HepG2 (cell line): ENCODE results near the gene MCEE. TPM values are rescaled to one million over a fixed set of nuclear protein-coding genes. Genes with fewer than 3 reads are reported as not detected.
A peak's percentile ranks its signal among the peaks of the same experiment; 100 is the strongest.

Source experiments
- ATAC-seq: fragments of 200-7000 bp; cut with Tn5 transposase; 3 replicates; pipeline ENCODE4 v1.9.1; 2020; ENCODE audit warnings: mild to moderate bottlenecking, moderate library complexity
- BruUV-seq: library from RNA; stranded (reverse); fragments of 400-500 nt; replicated peaks from 2 replicates; lab custom pipeline; 2021; lab: Mats Ljungman, UMichigan
- CTCF ChIA-PET: fragments of 300-600 bp; formaldehyde crosslinking; extraction: SDS; loops from one replicate; lab custom pipeline; 2021; ENCODE audit warnings: low total read pairs, inconsistent platforms, low intra/inter-chr PET ratio; lab: Yijun Ruan, JAX
- POLR2A ChIA-PET: fragments of 350-600 bp; sonication (Branson Sonifier 250); formaldehyde crosslinking; loops from one replicate; lab custom pipeline; 2020; ENCODE audit warnings: antibody characterized with exemption, inconsistent platforms; lab: Yijun Ruan, JAX
- DNase-seq: peaks from one replicate; pipeline ENCODE4 v3.0.0-alpha.2; 2015; ENCODE audit warnings: low spot score
- FAIRE-seq: peaks from 3 replicates; lab custom pipeline; 2011; peaks lifted over from hg19 to GRCh38; lab: Jason Lieb, UNC
- H2AFZ ChIP-seq: one replicate; pipeline ENCODE4 v1.6.1; 2011; ENCODE audit warnings: low read length, inconsistent platforms
- H3K27ac ChIP-seq: fragments of 300-600 bp; 3 replicates; pipeline ENCODE4 v1.8.0; 2011; ENCODE audit warnings: mixed run types, mild to moderate bottlenecking, mixed read lengths, low read length, inconsistent platforms; ENCODE audit not compliant: insufficient read depth; ENCODE audit errors: extremely low read length
- H3K27me3 ChIP-seq, 2 experiments: fragments of 200-600 bp in 1 of 2; 2 replicates in 1 of 2; 3 replicates in 1 of 2; pipeline versions ENCODE4 v1.6.0 to v1.8.0; 2011; ENCODE audit warnings: low read length in 2 of 2, mild to moderate bottlenecking in 2 of 2, moderate library complexity in 2 of 2, inconsistent platforms in 1 of 2; ENCODE audit not compliant: insufficient read depth in 2 of 2, control insufficient read depth in 1 of 2
- H3K36me3 ChIP-seq, 2 experiments: fragments of 200-600 bp in 1 of 2; replicated peaks in 1 of 2; 2 replicates in 1 of 2; 3 replicates in 1 of 2; pipeline versions ENCODE4 v1.5.1 to v1.8.0; 2011; ENCODE audit warnings: low read length in 2 of 2, inconsistent platforms in 1 of 2; ENCODE audit not compliant: insufficient read depth in 2 of 2, control insufficient read depth in 1 of 2
- H3K4me1 ChIP-seq: 2 replicates; pipeline ENCODE4 v1.5.1; 2012; ENCODE audit warnings: low read length, inconsistent platforms; ENCODE audit not compliant: insufficient read depth
- H3K4me2 ChIP-seq: 2 replicates; pipeline ENCODE4 v1.6.0; 2011; ENCODE audit warnings: low read depth, low read length, inconsistent platforms
- H3K4me3 ChIP-seq, 3 experiments: fragments of 200-600 bp in 1 of 3; sonication (generic), shearing (Covaris generic) in 1 of 3; replicated peaks in 1 of 3; 2 replicates each; pipeline ENCODE4 v1.5.1; 2011 to 2016; ENCODE audit warnings: low read length in 3 of 3, inconsistent platforms in 2 of 3, low read depth in 2 of 3, mild to moderate bottlenecking in 2 of 3, control low read depth in 1 of 3, mixed read lengths in 1 of 3; ENCODE audit not compliant: insufficient read depth in 1 of 3
- H3K79me2 ChIP-seq: one replicate; pipeline ENCODE4 v1.6.1; 2011; ENCODE audit warnings: low read length, inconsistent platforms; ENCODE audit not compliant: insufficient read depth
- H3K9ac ChIP-seq: 2 replicates; pipeline ENCODE4 v1.6.0; 2011; ENCODE audit warnings: mild to moderate bottlenecking, low read depth, low read length, inconsistent platforms; ENCODE audit not compliant: insufficient read depth
- H3K9me3 ChIP-seq: 2 replicates; pipeline ENCODE4 v1.5.1; 2012; ENCODE audit warnings: mild to moderate bottlenecking, low read length
- H4K20me1 ChIP-seq: 2 replicates; pipeline ENCODE4 v1.6.0; 2011; ENCODE audit warnings: inconsistent platforms, mild to moderate bottlenecking, low read length, moderate library complexity; ENCODE audit not compliant: insufficient read depth
- NFKB2 ChIP-seq: sonication (generic); formaldehyde crosslinking; IDR thresholded peaks from 2 replicates; pipeline ENCODE4 v1.4.0; 2020; ENCODE audit warnings: missing genetic modification reagents, borderline replicate concordance
- RAD51 ChIP-seq: fragments of 450-650 bp; IDR thresholded peaks from 2 replicates; pipeline ENCODE4 v1.6.1; 2016; ENCODE audit warnings: borderline replicate concordance
- WGBS: methylation state at CpG from one replicate; pipeline ENCODE4 v1.1.6; 2017; ENCODE audit warnings: low lambda C conversion rate; 5-methylcytosine and 5-hydroxymethylcytosine counted together
- in situ Hi-C: cut with HindIII; loops from 2 replicates; pipeline ENCODE4 v1.10.0; 2017; ENCODE audit warnings: low pct_unique_long_range_greater_than_20kb; ENCODE audit not compliant: extremely low pct_ligation_motif_present
- intact Hi-C: fragments of 100-400 bp; cut with micrococcal nuclease; formaldehyde crosslinking; loops from one replicate; pipeline ENCODE4 v1.10.0; 2022; ENCODE audit not compliant: unreplicated experiment
- polyA plus RNA-seq, 8 experiments: library from polyadenylated mRNA; depleted of rRNA in 3 of 8; stranded (reverse) in 7 of 8; unstranded in 1 of 8; fragments of >200 nt; fragmentation: Illumina TruSeq in 4 of 8; extraction: Trizol in 4 of 8; gene quantifications; 2 replicates each; pipeline versions ENCODE4 v1.2.1 to v1.2.3, GENCODE V29; 2011 to 2016; ENCODE audit warnings: low read depth in 4 of 8, missing spikeins in 1 of 8, mixed read lengths in 1 of 8; ENCODE audit not compliant: insufficient read depth in 1 of 8
- total RNA-seq, 5 experiments: library from RNA; depleted of rRNA; stranded (reverse); fragments of >200 nt; fragmentation: Illumina TruSeq; extraction: Trizol; gene quantifications; 2 replicates each; pipeline ENCODE4 v1.2.3, GENCODE V29; 2016; ENCODE audit warnings: low read depth in 1 of 5
- TF ChIP-seq, protein P1 (sequence below): fragments of 450-650 bp; IDR thresholded peaks from 2 replicates; pipeline ENCODE4 v1.6.1; 2016
- TF ChIP-seq, protein P2 (sequence below), 2 experiments: sonication (generic) in 1 of 2; formaldehyde crosslinking in 1 of 2; IDR thresholded peaks; 2 replicates each; pipeline versions ENCODE4 v1.5.1 to v1.6.1; 2011 to 2020; ENCODE audit warnings: borderline replicate concordance in 1 of 2, low read depth in 1 of 2, low read length in 1 of 2, mild to moderate bottlenecking in 1 of 2, missing genetic modification reagents in 1 of 2, moderate library complexity in 1 of 2

MCEE gene
- total and polyA plus RNA-seq, 2 of the 13 experiments (the other 11 are each of a cell fraction or from before 2014, with no cell fraction given): 32.0 to 66.9 TPM

GRCh38 chr2:71103809-71104208 lies 26.2 kb downstream of the MCEE start:
- Histone ChIP-seq H3K27ac (no peak overlapping the region), H3K36me3 (peaks cover 0 to 4% of the 10 kb centered on the region in 2 experiments; a peak in 1 of 5 replicates), H3K4me3 (no peak overlapping the region), H3K9ac (no peak overlapping the region), H2AFZ (no peak overlapping the region), H3K79me2 (no peaks in the 10 kb centered on the region), H4K20me1 (no peaks in the 10 kb centered on the region), H3K4me2 (no peak overlapping the region), H3K9me3 (no peaks in the 10 kb centered on the region), H3K27me3 (no peaks in the 10 kb centered on the region), H3K4me1 (peaks cover 44% of the 10 kb centered on the region)
- CTCF ChIA-PET: no interaction called here
- peak; percentile 15; the same call in 2 of the 3 replicates for ATAC-seq
- no peak for FAIRE-seq
- DNase-seq: no peak
- in situ Hi-C loops: loop anchor here (5.0 kb wide), 1 partner anchor 53 kb away; no protein-coding TSS in a partner anchor
- TF ChIP-seq, protein P1, sequence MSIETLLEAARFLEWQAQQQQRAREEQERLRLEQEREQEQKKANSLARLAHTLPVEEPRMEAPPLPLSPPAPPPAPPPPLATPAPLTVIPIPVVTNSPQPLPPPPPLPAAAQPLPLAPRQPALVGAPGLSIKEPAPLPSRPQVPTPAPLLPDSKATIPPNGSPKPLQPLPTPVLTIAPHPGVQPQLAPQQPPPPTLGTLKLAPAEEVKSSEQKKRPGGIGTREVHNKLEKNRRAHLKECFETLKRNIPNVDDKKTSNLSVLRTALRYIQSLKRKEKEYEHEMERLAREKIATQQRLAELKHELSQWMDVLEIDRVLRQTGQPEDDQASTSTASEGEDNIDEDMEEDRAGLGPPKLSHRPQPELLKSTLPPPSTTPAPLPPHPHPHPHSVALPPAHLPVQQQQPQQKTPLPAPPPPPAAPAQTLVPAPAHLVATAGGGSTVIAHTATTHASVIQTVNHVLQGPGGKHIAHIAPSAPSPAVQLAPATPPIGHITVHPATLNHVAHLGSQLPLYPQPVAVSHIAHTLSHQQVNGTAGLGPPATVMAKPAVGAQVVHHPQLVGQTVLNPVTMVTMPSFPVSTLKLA: no peak
- 70% methylated on average over 5 of the region's 5 CpGs for WGBS
- POLR2A ChIA-PET: interaction anchor here (1.4 kb wide), 1 partner anchor 36 kb away, joined by 5 read pairs; the partner anchor contains the start of gene NAGK
- BruUV-seq: no TSS peak
- intact Hi-C loops: no loop called here

GRCh38 chr2:71102981-71103681 lies 26.9 kb downstream of the MCEE start:
- no peaks in the 10 kb centered on the region for H3K9me3 ChIP-seq
- FAIRE-seq (no peak), ATAC-seq (no peak; the same call in 2 of the 3 replicates), DNase-seq (no peak)
- TF ChIP-seq, protein P2, sequence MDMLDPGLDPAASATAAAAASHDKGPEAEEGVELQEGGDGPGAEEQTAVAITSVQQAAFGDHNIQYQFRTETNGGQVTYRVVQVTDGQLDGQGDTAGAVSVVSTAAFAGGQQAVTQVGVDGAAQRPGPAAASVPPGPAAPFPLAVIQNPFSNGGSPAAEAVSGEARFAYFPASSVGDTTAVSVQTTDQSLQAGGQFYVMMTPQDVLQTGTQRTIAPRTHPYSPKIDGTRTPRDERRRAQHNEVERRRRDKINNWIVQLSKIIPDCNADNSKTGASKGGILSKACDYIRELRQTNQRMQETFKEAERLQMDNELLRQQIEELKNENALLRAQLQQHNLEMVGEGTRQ (IDR thresholded peaks at IDR 0.05; ENCODE audit: low read depth, low read length): peak; percentile 48; the same call in 1 of the 2 replicates
- TF ChIP-seq, protein P2 (CRISPR knock-in tag; IDR thresholded peaks at IDR 0.05; ENCODE audit: borderline replicate concordance): no peak
- TF ChIP-seq RAD51 (peak; percentile 28; the same call in 1 of the 2 replicates), NFKB2 (CRISPR knock-in tag) (no peak)
- BruUV-seq: no TSS peak
- no peak overlapping the region for H3K27ac ChIP-seq
- no peaks in the 10 kb centered on the region for H3K27me3 ChIP-seq
- intact Hi-C loops: no loop called here
- in situ Hi-C loops: loop anchor here (5.0 kb wide), 1 partner anchor 54 kb away; no protein-coding TSS in a partner anchor
- peaks cover 45% of the 10 kb centered on the region for H3K4me1 ChIP-seq
- no peaks in the 10 kb centered on the region for H3K36me3 ChIP-seq
- H3K4me2 ChIP-seq: peak overlapping the region; percentile 8; the same call in 1 of the 2 replicates
- H3K4me3 ChIP-seq: no peak overlapping the region
- no peaks in the 10 kb centered on the region for H4K20me1 ChIP-seq
- no peaks in the 10 kb centered on the region for H3K79me2 ChIP-seq
- H2AFZ ChIP-seq: no peak overlapping the region
- POLR2A ChIA-PET: interaction anchor here (1.4 to 3.6 kb wide), 2 partner anchors 28 to 35 kb away, joined by 5 to 25 read pairs; partner anchors contain the start of genes MCEE, MPHOSPH10 and NAGK
- CTCF ChIA-PET: no interaction called here
- no peak overlapping the region for H3K9ac ChIP-seq
- 11% methylated on average over 6 of the region's 6 CpGs for WGBS
